ENCODE data around the gene STX16. TPM values are rescaled to one million over a fixed set of nuclear protein-coding genes. Genes with fewer than 3 reads are reported as not detected.

The STX16 gene
- total RNA-seq, 4 donors from 2014 or later: 9.2 to 34.3 (median 20.4) TPM

DNA sequence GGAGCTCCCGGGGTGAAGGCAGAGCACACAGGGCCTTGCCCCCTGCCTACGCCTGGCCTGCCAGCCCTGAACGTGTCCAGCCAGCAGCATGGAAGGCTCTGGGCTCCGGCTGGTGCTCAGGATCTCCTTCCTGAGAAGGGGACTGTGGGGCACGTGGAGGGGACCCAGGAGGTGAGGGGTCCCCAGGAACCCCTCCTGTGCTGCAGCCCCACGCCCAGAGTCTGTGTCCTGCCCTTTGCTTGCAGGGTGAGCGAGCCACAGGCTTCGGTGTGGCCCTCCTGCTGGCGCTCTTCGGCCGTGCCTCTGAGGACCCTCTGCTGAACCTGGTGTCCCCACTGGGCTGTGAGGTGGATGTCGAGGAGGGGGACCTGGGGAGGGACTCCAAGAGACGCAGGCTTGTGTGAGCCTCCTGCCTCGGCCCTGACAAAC is 63.9 kb downstream of the STX16 start:
- intact Hi-C loops (cut with DNase I; ENCODE audit: low total_unique reads): no loop called here
- H3K4me1 ChIP-seq: no peaks in the 10 kb centered on the region
- TF ChIP-seq POLR2A (IDR thresholded peaks at IDR 0.05): no peak
- TF ChIP-seq, protein P1, sequence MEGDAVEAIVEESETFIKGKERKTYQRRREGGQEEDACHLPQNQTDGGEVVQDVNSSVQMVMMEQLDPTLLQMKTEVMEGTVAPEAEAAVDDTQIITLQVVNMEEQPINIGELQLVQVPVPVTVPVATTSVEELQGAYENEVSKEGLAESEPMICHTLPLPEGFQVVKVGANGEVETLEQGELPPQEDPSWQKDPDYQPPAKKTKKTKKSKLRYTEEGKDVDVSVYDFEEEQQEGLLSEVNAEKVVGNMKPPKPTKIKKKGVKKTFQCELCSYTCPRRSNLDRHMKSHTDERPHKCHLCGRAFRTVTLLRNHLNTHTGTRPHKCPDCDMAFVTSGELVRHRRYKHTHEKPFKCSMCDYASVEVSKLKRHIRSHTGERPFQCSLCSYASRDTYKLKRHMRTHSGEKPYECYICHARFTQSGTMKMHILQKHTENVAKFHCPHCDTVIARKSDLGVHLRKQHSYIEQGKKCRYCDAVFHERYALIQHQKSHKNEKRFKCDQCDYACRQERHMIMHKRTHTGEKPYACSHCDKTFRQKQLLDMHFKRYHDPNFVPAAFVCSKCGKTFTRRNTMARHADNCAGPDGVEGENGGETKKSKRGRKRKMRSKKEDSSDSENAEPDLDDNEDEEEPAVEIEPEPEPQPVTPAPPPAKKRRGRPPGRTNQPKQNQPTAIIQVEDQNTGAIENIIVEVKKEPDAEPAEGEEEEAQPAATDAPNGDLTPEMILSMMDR (IDR thresholded peaks at IDR 0.05 in 4 of 5, conservative IDR thresholded peaks at IDR 0.05 in 1 of 5): no peak
- ATAC-seq (no peak), DNase-seq (no peak)
- H3K9me3 ChIP-seq: no peaks in the 10 kb centered on the region
- H3K27ac ChIP-seq: no peak overlapping the region
- in situ Hi-C loops (cut with MboI; ENCODE audit: low sequenced_read_pairs in 4 of 4): no loop called here
- H3K27me3 ChIP-seq: peaks cover 0 to 5% (median 0%) of the 10 kb centered on the region in 3 donors
- H3K4me3 ChIP-seq: no peak overlapping the region
- H3K36me3 ChIP-seq: peaks cover 0 to 6% of the 10 kb centered on the region in 2 donors

DNA sequence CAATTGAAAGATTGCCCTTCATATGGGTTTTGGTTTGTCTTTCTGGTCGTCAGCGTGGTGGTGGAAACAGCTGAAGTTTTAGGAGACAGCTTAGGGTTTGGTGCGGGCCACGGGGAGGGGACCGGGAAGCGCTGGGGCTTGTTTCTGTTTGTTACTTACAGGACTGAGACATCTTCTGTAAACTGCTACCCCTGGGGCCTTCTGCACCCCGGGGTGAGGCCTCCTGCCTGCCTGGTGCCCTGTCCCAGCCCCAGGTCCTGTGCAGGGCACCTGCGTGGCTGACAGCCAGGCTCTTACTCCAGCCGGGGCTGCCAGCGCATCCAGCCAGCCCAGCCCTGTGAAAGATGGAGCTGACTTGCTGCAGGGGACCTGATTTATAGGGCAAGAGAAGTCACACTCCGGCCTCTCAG is 64.3 kb downstream of the STX16 start:
- intact Hi-C loops (cut with DNase I; ENCODE audit: low total_unique reads): no loop called here
- H3K4me1 ChIP-seq: no peaks in the 10 kb centered on the region
- ATAC-seq (no peak), DNase-seq (no peak)
- H3K27me3 ChIP-seq: peaks cover 0 to 10% (median 0%) of the 10 kb centered on the region in 3 donors
- in situ Hi-C loops (cut with MboI; ENCODE audit: low sequenced_read_pairs in 4 of 4): no loop called here
- peaks cover 0 to 6% of the 10 kb centered on the region in 2 donors for H3K36me3 ChIP-seq
- H3K9me3 ChIP-seq: no peaks in the 10 kb centered on the region
- TF ChIP-seq, protein P1 (IDR thresholded peaks at IDR 0.05 in 4 of 5, conservative IDR thresholded peaks at IDR 0.05 in 1 of 5): no peak
- TF ChIP-seq POLR2A (IDR thresholded peaks at IDR 0.05): no peak
- H3K27ac ChIP-seq: no peak overlapping the region
- H3K4me3 ChIP-seq: no peak overlapping the region

DNA sequence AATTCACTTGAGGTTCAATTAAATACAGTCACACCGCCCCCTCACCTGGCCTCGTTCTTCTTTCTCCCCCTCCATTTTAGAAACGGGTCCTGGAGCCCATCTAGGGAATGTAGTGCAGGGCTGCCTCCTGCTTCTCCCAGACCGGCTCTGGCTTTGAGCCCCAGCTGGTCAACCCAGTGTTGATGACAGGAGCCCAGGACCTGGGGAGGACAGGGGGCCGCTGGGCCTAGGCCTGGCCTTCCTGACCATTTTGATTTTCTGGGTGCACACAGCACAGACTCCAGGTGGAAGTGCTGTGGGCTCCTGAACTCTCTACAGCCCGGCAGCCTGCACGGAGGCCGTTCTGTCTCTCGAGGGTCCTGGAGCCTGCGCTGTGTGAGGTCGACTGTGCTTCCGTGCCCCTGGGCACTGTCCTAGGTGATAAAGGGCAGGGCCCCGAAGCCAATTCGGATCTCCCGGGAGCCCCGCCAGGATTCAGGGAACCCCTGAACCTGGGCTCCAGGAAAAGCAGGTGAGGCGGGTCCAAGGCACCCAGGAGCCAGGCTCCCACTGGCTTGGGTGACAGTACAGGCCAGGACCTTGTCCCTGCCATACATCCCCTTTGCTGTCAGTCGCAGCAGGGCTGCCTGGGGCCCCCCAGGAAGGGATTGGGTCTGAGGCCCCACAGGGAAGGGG is 64.9 kb downstream of the STX16 start:
- Histone ChIP-seq H3K4me1 (no peaks in the 10 kb centered on the region), H3K27ac (no peak overlapping the region), H3K9me3 (no peaks in the 10 kb centered on the region), H3K4me3 (no peak overlapping the region), H3K36me3 (peaks cover 0 to 6% of the 10 kb centered on the region in 2 donors), H3K27me3 (peaks cover 0 to 15% (median 2%) of the 10 kb centered on the region in 3 donors)
- in situ Hi-C loops (cut with MboI; ENCODE audit: low sequenced_read_pairs in 4 of 4): no loop called here
- TF ChIP-seq POLR2A (IDR thresholded peaks at IDR 0.05): no peak
- TF ChIP-seq, protein P1 (IDR thresholded peaks at IDR 0.05 in 4 of 5, conservative IDR thresholded peaks at IDR 0.05 in 1 of 5): no peak
- DNase-seq (peak in 1 of 2 donors; percentile 1), ATAC-seq (no peak)
- intact Hi-C loops (cut with DNase I; ENCODE audit: low total_unique reads): no loop called here

GRCh38 chr20:58716476-58717277 is 65.6 kb downstream of the STX16 start:
- intact Hi-C loops (cut with DNase I; ENCODE audit: low total_unique reads): no loop called here
- no peak for ATAC-seq

More at GRCh38 chr20:58716476-58717277, 65.6 kb downstream of the STX16 start:
- Histone ChIP-seq H3K9me3 (no peaks in the 10 kb centered on the region), H3K36me3 (peaks cover 0 to 6% of the 10 kb centered on the region in 2 donors), H3K27ac (no peak overlapping the region), H3K4me1 (no peaks in the 10 kb centered on the region), H3K27me3 (peaks cover 0 to 21% (median 8%) of the 10 kb centered on the region in 3 donors), H3K4me3 (no peak overlapping the region)
- DNase-seq: no peak
- TF ChIP-seq, protein P1 (IDR thresholded peaks at IDR 0.05 in 4 of 5, conservative IDR thresholded peaks at IDR 0.05 in 1 of 5): no peak
- TF ChIP-seq POLR2A (IDR thresholded peaks at IDR 0.05): no peak
- in situ Hi-C loops (cut with MboI; ENCODE audit: low sequenced_read_pairs in 4 of 4): no loop called here
